KG1 (cell line): Measurements from ENCODE around the gene RBM20.
"Not testable (repeated sequence)": the region's sequence is repeated elsewhere in the genome, so short reads cannot be mapped to it uniquely, and the experiment has no call there.

Experiments
- DNase-seq: peaks from one replicate; lab custom pipeline; 2025; lab: John Stamatoyannopoulos, UW

RBM20 gene

GRCh38 chr10:110853921-110854605, 209.9 kb downstream of the RBM20 start:
- DNase-seq = no peak

GRCh38 chr10:110857265-110858171, 213.4 kb downstream of the RBM20 start:
- DNase-seq = no peak

- no peak for DNase-seq
Observed at GRCh38 chr10:110858297-110858934, 214.3 kb downstream of the RBM20 start.

- DNase-seq = no peak
Observed at GRCh38 chr10:110859206-110859972, 215.3 kb downstream of the RBM20 start.

GRCh38 chr10:110859973-110860376, 215.8 kb downstream of the RBM20 start:
- peak; percentile 22 for DNase-seq

- no peak for DNase-seq
Observed at GRCh38 chr10:110860576-110861241, 216.6 kb downstream of the RBM20 start.

GRCh38 chr10:110861476-110861875, 217.3 kb downstream of the RBM20 start:
- DNase-seq = no peak

GRCh38 chr10:110861930-110862649, 218.0 kb downstream of the RBM20 start:
- DNase-seq = no peak

- DNase-seq = no peak
Observed at GRCh38 chr10:110862961-110863360, 218.8 kb downstream of the RBM20 start.

GRCh38 chr10:110863361-110863760, 219.2 kb downstream of the RBM20 start:
- DNase-seq = no peak

GRCh38 chr10:110863956-110864355, 219.8 kb downstream of the RBM20 start:
- no peak for DNase-seq

GRCh38 chr10:110864662-110865140, 220.6 kb downstream of the RBM20 start:
- DNase-seq = peak; percentile 56

- no peak for DNase-seq
Observed at GRCh38 chr10:110865186-110865808, 221.2 kb downstream of the RBM20 start.

GRCh38 chr10:110865809-110866482, 221.8 kb downstream of the RBM20 start:
- DNase-seq = peak; percentile 24

- DNase-seq = not testable (repeated sequence)
Observed at GRCh38 chr10:110867011-110867806, 223.1 kb downstream of the RBM20 start.

GRCh38 chr10:110867807-110868465, 223.8 kb downstream of the RBM20 start:
- DNase-seq = peak; percentile 36

- peak; percentile 57 for DNase-seq
Observed at GRCh38 chr10:110868981-110869380, 224.8 kb downstream of the RBM20 start.

GRCh38 chr10:110870823-110871297, 226.7 kb downstream of the RBM20 start:
- DNase-seq = no peak
